ENCODE results near the gene UNC79.

Gene UNC79

DNA sequence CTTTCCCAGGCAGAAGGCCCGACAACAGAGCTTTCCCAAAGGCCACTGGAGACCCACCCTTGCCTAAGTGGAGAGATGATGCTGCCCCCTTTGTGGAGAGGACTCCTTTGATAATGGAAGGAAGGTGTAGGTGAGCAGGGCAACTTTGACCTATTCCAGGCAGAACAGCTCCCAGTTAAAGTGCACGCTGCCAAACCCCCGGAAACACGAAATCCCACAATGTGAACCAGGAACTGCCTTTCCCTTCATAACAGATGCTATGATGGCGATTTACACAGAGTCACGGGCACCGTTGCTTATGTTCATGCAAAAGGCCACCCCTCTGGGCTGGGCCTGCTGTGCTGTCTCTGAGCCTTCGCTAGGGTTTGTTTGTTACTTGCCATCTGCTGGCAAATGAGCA is 322.9 kb downstream of the UNC79 start:
- no peaks in the 10 kb centered on the region for H3K27me3 ChIP-seq (ENCODE audit: control insufficient read depth, insufficient read depth, low read length)
- no peak overlapping the region for H2AFZ ChIP-seq
- H3K9ac ChIP-seq: no peak overlapping the region
- H3K4me3 ChIP-seq (ENCODE audit: low read depth, low read length): no peak overlapping the region
- no peak overlapping the region for H3K27ac ChIP-seq
- H3K4me2 ChIP-seq (ENCODE audit: low read length): no peak overlapping the region
- TF ChIP-seq CTCF (IDR thresholded peaks at IDR 0.05): no peak
- H3K79me2 ChIP-seq: no peaks in the 10 kb centered on the region
- no peaks in the 10 kb centered on the region for H3K9me3 ChIP-seq (ENCODE audit: control insufficient read depth, low read length)
- no peaks in the 10 kb centered on the region for H3K36me3 ChIP-seq (ENCODE audit: control insufficient read depth, insufficient read depth, low read length)
- no peaks in the 10 kb centered on the region for H3K4me1 ChIP-seq

DNA sequence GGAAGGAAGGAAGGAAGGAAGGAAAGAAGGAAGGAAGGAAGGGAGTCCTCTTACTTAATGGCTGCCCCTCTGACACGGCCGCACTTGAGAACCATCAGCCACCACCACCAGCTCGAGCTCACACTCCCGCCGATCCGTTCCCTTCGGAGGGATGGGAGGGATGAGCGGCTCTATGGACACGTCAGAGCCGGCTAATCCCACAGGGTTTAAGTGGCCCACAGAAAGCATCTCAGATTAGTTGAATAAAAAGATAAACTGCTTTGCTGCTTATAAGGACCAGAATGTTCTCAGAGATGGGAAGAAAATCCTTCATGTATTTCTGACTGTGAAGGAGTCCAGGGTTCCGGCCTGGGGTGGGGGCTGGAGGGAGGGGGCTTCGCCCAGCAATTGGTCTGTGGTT is 326.5 kb downstream of the UNC79 start:
- Histone ChIP-seq H3K27me3 (ENCODE audit: control insufficient read depth, insufficient read depth, low read length) (no peaks in the 10 kb centered on the region), H2AFZ (no peak overlapping the region), H3K79me2 (no peaks in the 10 kb centered on the region), H3K36me3 (ENCODE audit: control insufficient read depth, insufficient read depth, low read length) (no peaks in the 10 kb centered on the region), H3K9ac (no peak overlapping the region), H3K4me3 (ENCODE audit: low read depth, low read length) (no peak overlapping the region), H3K27ac (no peak overlapping the region), H3K9me3 (ENCODE audit: control insufficient read depth, low read length) (no peaks in the 10 kb centered on the region), H3K4me2 (ENCODE audit: low read length) (no peak overlapping the region), H3K4me1 (no peaks in the 10 kb centered on the region)
- TF ChIP-seq CTCF (IDR thresholded peaks at IDR 0.05): no peak
